Sigmoid colon (tissue), 7 donors: ENCODE results near the gene NCOA7. TPM values are rescaled to one million over a fixed set of nuclear protein-coding genes. Genes with fewer than 3 reads are reported as not detected.

Experiments
- DNase-seq: peaks from one replicate; pipeline ENCODE4 v3.0.0-alpha.2; 2019
- H3K27ac ChIP-seq, 4 donors: fragments of 200-600 bp; sonication (generic); one replicate each; pipeline ENCODE4 v1.5.1; 2016 to 2019; ENCODE audit warnings: mild to moderate bottlenecking in 1 of 4
- H3K27me3 ChIP-seq, 3 donors: fragments of 200-600 bp; sonication (generic); one replicate each; pipeline ENCODE4 v1.5.1; 2019; ENCODE audit warnings: mild to moderate bottlenecking in 1 of 3
- H3K36me3 ChIP-seq, 4 donors: fragments of 200-600 bp; sonication (generic); one replicate each; pipeline ENCODE4 v1.5.1; 2016 to 2019
- H3K4me1 ChIP-seq, 4 donors: fragments of 200-600 bp; sonication (generic); one replicate each; pipeline ENCODE4 v1.5.1; 2017 to 2019
- H3K4me3 ChIP-seq, 4 donors: fragments of 200-600 bp; sonication (generic); one replicate each; pipeline ENCODE4 v1.5.1; 2017 to 2019; ENCODE audit warnings: mild to moderate bottlenecking in 2 of 4, moderate library complexity in 1 of 4
- H3K9me3 ChIP-seq, 4 donors: fragments of 200-600 bp in 3 of 4; sonication (generic) in 3 of 4; one replicate each; pipeline versions ENCODE4 v1.5.1 to v1.6.1; 2013 to 2019
- EP300 ChIP-seq, 4 donors: sonication (generic); formaldehyde crosslinking; IDR thresholded peaks; one replicate each; pipeline ENCODE4 v1.6.1; 2017; ENCODE audit warnings: antibody characterized with exemption in 4 of 4
- POLR2A ChIP-seq, 2 donors: fragments of 450-650 bp; IDR thresholded peaks; one replicate each; pipeline ENCODE4 v1.6.1; 2016; ENCODE audit warnings: antibody characterized with exemption in 2 of 2, mild to moderate bottlenecking in 2 of 2, moderate library complexity in 2 of 2
- POLR2AphosphoS5 ChIP-seq, 4 donors: sonication (generic); formaldehyde crosslinking; IDR thresholded peaks; one replicate each; pipeline ENCODE4 v1.6.1; 2017; ENCODE audit warnings: antibody characterized with exemption in 4 of 4
- WGBS, 2 donors: extraction: QIAGEN DNeasy Blood & Tissue Kit; methylation state at CpG; one replicate each; pipeline ENCODE4 v1.1.7; 2013; 5-methylcytosine and 5-hydroxymethylcytosine counted together
- intact Hi-C: fragments of 100-400 bp; cut with DNase I; formaldehyde crosslinking; loops from one replicate; pipeline ENCODE4 v1.15.1; 2023
- polyA plus RNA-seq, 3 donors: library from polyadenylated mRNA; stranded (reverse); fragments of 200-250 nt; gene quantifications; one replicate each; pipeline ENCODE4 v1.2.3, GENCODE V29; 2013
- total RNA-seq, 4 donors: library from RNA; depleted of rRNA; stranded (reverse); fragments of >200 nt; gene quantifications; one replicate each; pipeline ENCODE4 v1.1.0, GENCODE V29; 2016
- TF ChIP-seq, protein P1 (sequence below), 4 experiments: fragments of 450-650 bp in 3 of 4; fragments of 200-600 bp in 1 of 4; IDR thresholded peaks; one replicate each; pipeline ENCODE4 v1.5.1; 2016 to 2019; ENCODE audit warnings: antibody characterized with exemption in 4 of 4, mild to moderate bottlenecking in 3 of 4, moderate library complexity in 2 of 4
- donor health status: healthy with polysubstance abuse.
- donor health status: Bipolar disorder and iron deficiency.
- donor health status: healthy.

The NCOA7 gene
- total and polyA plus RNA-seq, 7 donors, result 15.6 to 48.3 (median 27.5) TPM

DNA sequence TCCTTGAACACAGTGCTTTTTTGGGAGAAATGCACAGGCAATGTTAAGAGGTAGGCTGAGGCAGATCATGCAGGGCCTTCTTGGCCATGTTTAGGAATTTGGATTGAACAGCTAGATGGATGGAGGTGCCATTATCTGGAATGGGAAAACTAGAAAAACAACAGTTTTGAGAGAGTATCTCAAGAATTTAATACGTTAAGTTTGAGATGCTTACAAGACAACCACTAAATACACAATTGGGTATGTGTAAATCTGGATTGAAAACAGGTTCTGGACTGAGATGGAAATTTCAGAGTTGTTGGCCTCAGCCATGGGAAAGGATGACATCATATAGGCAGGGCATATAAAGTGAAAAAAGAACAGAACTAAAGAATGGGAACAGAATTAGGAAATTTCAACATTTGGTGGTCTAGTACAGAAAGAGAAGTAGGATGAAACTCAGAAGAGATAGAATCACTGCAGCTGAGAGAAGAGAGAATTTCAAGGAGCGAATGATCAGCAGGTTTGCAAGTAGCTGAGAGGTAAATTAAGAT lies 37.1 kb downstream of the NCOA7 start:
- H3K4me3 ChIP-seq, result no peak overlapping the region
- H3K27ac ChIP-seq, result peak overlapping the region in 1 of 4 donors; percentile 20
- WGBS, 2 donors, result 64 to 70% methylated on average over 2 of the region's 2 CpGs
- no peaks in the 10 kb centered on the region for H3K27me3 ChIP-seq
- H3K9me3 ChIP-seq, result no peaks in the 10 kb centered on the region
- H3K36me3 ChIP-seq, result no peaks in the 10 kb centered on the region
- intact Hi-C loops, result no loop called here
- no peak for DNase-seq
- H3K4me1 ChIP-seq, result peaks cover 0 to 7% (median 2%) of the 10 kb centered on the region in 4 donors
- TF ChIP-seq POLR2A (IDR thresholded peaks at IDR 0.05), result no peak
- TF ChIP-seq, protein P1, sequence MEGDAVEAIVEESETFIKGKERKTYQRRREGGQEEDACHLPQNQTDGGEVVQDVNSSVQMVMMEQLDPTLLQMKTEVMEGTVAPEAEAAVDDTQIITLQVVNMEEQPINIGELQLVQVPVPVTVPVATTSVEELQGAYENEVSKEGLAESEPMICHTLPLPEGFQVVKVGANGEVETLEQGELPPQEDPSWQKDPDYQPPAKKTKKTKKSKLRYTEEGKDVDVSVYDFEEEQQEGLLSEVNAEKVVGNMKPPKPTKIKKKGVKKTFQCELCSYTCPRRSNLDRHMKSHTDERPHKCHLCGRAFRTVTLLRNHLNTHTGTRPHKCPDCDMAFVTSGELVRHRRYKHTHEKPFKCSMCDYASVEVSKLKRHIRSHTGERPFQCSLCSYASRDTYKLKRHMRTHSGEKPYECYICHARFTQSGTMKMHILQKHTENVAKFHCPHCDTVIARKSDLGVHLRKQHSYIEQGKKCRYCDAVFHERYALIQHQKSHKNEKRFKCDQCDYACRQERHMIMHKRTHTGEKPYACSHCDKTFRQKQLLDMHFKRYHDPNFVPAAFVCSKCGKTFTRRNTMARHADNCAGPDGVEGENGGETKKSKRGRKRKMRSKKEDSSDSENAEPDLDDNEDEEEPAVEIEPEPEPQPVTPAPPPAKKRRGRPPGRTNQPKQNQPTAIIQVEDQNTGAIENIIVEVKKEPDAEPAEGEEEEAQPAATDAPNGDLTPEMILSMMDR (IDR thresholded peaks at IDR 0.05), result no peak
- no peak for TF ChIP-seq EP300 (IDR thresholded peaks at IDR 0.05)
- no peak for TF ChIP-seq POLR2AphosphoS5 (IDR thresholded peaks at IDR 0.05)

DNA sequence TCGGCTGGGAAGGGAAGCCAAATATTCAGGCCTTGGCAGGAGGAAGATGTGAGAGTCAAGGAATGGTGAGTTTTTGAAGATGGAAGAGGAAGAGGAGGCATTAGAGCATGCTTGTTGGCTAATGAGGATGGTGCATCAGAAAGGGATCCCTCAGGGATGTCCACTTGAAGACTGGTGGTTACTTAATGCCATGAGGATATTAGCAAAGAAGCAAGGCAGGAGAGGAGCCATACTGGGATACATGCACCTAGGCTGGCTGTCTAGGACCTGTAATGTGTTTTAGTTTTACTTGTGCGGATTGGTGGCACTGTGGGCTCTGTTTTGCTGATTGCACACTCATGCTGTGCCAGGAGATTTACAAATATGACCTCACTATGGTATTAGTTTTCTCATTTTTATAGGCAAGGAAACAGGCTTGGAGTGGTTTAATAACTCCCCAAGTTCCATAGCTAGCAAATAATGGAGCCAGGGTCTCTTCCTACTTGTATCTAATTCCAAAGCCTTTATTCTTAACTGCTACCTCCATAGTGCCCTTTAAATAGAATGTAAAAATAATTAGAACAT lies 37.8 kb downstream of the NCOA7 start:
- H3K27me3 ChIP-seq, result no peaks in the 10 kb centered on the region
- no peak overlapping the region for H3K4me3 ChIP-seq
- H3K36me3 ChIP-seq, result no peaks in the 10 kb centered on the region
- no peaks in the 10 kb centered on the region for H3K9me3 ChIP-seq
- H3K27ac ChIP-seq, result peak overlapping the region in 1 of 4 donors; percentile 20
- no peak for DNase-seq
- peaks cover 0 to 7% (median 2%) of the 10 kb centered on the region in 4 donors for H3K4me1 ChIP-seq
- TF ChIP-seq, protein P1 (IDR thresholded peaks at IDR 0.05), result no peak
- TF ChIP-seq EP300 (IDR thresholded peaks at IDR 0.05), result no peak
- no peak for TF ChIP-seq POLR2A (IDR thresholded peaks at IDR 0.05)
- no peak for TF ChIP-seq POLR2AphosphoS5 (IDR thresholded peaks at IDR 0.05)
- intact Hi-C loops, result no loop called here
- WGBS, 2 donors, result 93 to 95% methylated on average over 2 of the region's 2 CpGs

DNA sequence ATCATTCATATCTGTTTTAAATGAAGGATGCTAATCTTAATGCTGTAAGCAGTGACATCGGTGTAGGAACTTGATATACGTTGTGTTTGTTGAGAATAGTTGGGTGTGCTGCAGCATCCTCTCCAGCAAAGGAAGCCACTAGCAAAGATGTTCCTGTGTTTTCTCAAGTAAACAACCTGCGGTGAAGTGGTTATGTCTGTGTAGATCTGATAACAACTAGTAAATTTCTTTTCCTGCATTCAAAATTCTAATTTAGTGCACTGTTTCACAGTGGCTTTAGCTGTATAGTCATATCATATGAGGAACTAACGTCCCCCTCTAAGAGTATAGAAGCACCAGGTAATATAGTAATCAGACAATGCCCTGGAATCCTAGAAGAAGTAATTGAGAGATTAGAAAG lies 38.7 kb downstream of the NCOA7 start:
- H3K4me1 ChIP-seq, result peaks cover 0 to 14% (median 3%) of the 10 kb centered on the region in 4 donors

DNA sequence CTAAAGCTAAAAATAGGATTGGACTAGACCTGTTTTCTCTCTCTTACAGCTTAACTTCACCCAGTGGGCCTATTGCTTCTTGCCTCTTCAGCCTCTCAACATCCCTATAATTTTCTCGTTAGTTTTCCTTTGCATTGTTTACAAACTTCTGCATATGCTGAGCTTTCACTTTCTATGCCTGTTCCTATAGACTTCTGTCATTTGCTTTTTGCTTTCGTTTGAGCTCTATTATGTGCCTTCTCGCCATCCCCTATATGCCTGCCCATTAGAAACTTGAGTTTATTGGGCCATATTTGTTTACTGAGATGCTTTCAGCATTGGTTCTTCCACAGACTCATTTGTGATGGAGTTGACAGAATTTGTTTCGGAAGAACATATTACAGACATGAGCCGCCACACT lies 40.9 kb downstream of the NCOA7 start:
- no peak for TF ChIP-seq POLR2AphosphoS5 (IDR thresholded peaks at IDR 0.05)
- TF ChIP-seq POLR2A (IDR thresholded peaks at IDR 0.05), result no peak
- no peak for TF ChIP-seq EP300 (IDR thresholded peaks at IDR 0.05)
- TF ChIP-seq, protein P1 (IDR thresholded peaks at IDR 0.05), result no peak
- H3K9me3 ChIP-seq, result no peaks in the 10 kb centered on the region
- DNase-seq, result no peak
- H3K4me1 ChIP-seq, result peaks cover 0 to 20% (median 12%) of the 10 kb centered on the region in 4 donors
- no peaks in the 10 kb centered on the region for H3K36me3 ChIP-seq
- intact Hi-C loops, result no loop called here
- WGBS, 2 donors, result 71 to 78% methylated on average over 5 of the region's 5 CpGs
- no peak overlapping the region for H3K27ac ChIP-seq
- no peaks in the 10 kb centered on the region for H3K27me3 ChIP-seq
- H3K4me3 ChIP-seq, result no peak overlapping the region

More for the DNA sequence above, 38.7 kb downstream of the NCOA7 start:
- Histone ChIP-seq H3K27ac (no peak overlapping the region), H3K9me3 (no peaks in the 10 kb centered on the region), H3K36me3 (no peaks in the 10 kb centered on the region), H3K4me3 (no peak overlapping the region), H3K27me3 (no peaks in the 10 kb centered on the region)
- TF ChIP-seq POLR2A (IDR thresholded peaks at IDR 0.05), result no peak
- no peak for TF ChIP-seq POLR2AphosphoS5 (IDR thresholded peaks at IDR 0.05)
- no peak for TF ChIP-seq EP300 (IDR thresholded peaks at IDR 0.05)
- TF ChIP-seq, protein P1 (IDR thresholded peaks at IDR 0.05), result no peak
- intact Hi-C loops, result no loop called here
- WGBS, 2 donors, result 49 to 78% methylated on average over 4 of the region's 4 CpGs
- no peak for DNase-seq
